DOHH2 (cell line): ENCODE results near the gene KIF5C.

Experiments
- H3F3A ChIP-seq: fragments of 200-600 bp; sonication (generic), shearing (Covaris generic); 2 replicates; pipeline ENCODE4 v1.6.0; 2016; ENCODE audit warnings: antibody characterized with exemption, mild to moderate bottlenecking; ENCODE audit not compliant: control insufficient read depth, insufficient read depth
- H3K27ac ChIP-seq: fragments of 200-600 bp; sonication (generic); 2 replicates; pipeline ENCODE4 v1.5.1; 2014; ENCODE audit warnings: low read depth, mild to moderate bottlenecking, low read length, moderate library complexity
- H3K27me3 ChIP-seq: fragments of 200-600 bp; sonication (generic); 2 replicates; pipeline ENCODE4 v1.6.1; 2014; ENCODE audit warnings: mild to moderate bottlenecking, low read length, mixed read lengths; ENCODE audit not compliant: control insufficient read depth
- H3K36me3 ChIP-seq: fragments of 200-600 bp; sonication (generic); 2 replicates; pipeline ENCODE4 v1.6.1; 2014; ENCODE audit warnings: mild to moderate bottlenecking, low read length, moderate library complexity, mixed read lengths; ENCODE audit not compliant: control insufficient read depth
- H3K4me1 ChIP-seq: fragments of 200-600 bp; sonication (generic); 2 replicates; pipeline ENCODE4 v1.6.1; 2014; ENCODE audit warnings: mild to moderate bottlenecking, low read length, mixed read lengths; ENCODE audit not compliant: control insufficient read depth
- H3K4me2 ChIP-seq: fragments of 200-600 bp; sonication (generic); 2 replicates; pipeline ENCODE4 v1.6.0; 2014; ENCODE audit warnings: mild to moderate bottlenecking, low read length, moderate library complexity
- H3K4me3 ChIP-seq: fragments of 200-600 bp; sonication (generic); 2 replicates; pipeline ENCODE4 v1.5.1; 2014; ENCODE audit warnings: mild to moderate bottlenecking, low read length, mixed read lengths
- H3K79me2 ChIP-seq: fragments of 200-600 bp; sonication (generic); 2 replicates; pipeline ENCODE4 v1.6.1; 2014; ENCODE audit warnings: mild to moderate bottlenecking, low read length, mixed read lengths; ENCODE audit not compliant: control insufficient read depth
- H3K9me2 ChIP-seq: fragments of 200-600 bp; sonication (generic); replicated peaks from 2 replicates; pipeline ENCODE4 v1.6.1; 2014; ENCODE audit warnings: mild to moderate bottlenecking, low read length, mixed read lengths; ENCODE audit not compliant: control insufficient read depth
- H3K9me3 ChIP-seq: fragments of 200-600 bp; sonication (generic); 2 replicates; pipeline ENCODE4 v1.6.1; 2014; ENCODE audit warnings: antibody characterized with exemption, low read length, mixed read lengths; ENCODE audit not compliant: control insufficient read depth, insufficient read depth
- H4K20me1 ChIP-seq: fragments of 200-600 bp; sonication (generic); 2 replicates; pipeline ENCODE4 v1.6.0; 2014; ENCODE audit warnings: low read depth, mild to moderate bottlenecking, antibody characterized with exemption, low read length, moderate library complexity; ENCODE audit not compliant: control insufficient read depth, insufficient read depth
- EZH2phosphoT487 ChIP-seq: fragments of 200-600 bp; sonication (generic); IDR thresholded peaks from 2 replicates; pipeline ENCODE4 v1.6.1; 2017; ENCODE audit warnings: borderline replicate concordance, mild to moderate bottlenecking, antibody characterized with exemption, low read length, moderate library complexity, mixed read lengths
- TF ChIP-seq, protein P1 (sequence below): fragments of 200-600 bp; sonication (generic); IDR thresholded peaks from one replicate; pipeline ENCODE4 v1.5.1; 2014; ENCODE audit warnings: antibody characterized with exemption, mild to moderate bottlenecking, low read depth, low read length; ENCODE audit not compliant: poor library complexity, severe bottlenecking

The KIF5C gene

GRCh38 chr2:148877403-148877740 is 2.3 kb downstream of the KIF5C start:
- H3K9me3 ChIP-seq = peaks cover 3% of the 10 kb centered on the region; the same call in 1 of the 2 replicates
- H3K27ac ChIP-seq = no peak overlapping the region
- no peak overlapping the region for H3K4me3 ChIP-seq
- 0 out of 2 replicates have a peak, but pooled peaks cover 6% of the 10 kb centered on the region for H3K36me3 ChIP-seq
- H3F3A ChIP-seq = 0 out of 2 replicates have a peak, but pooled peaks cover 4% of the 10 kb centered on the region
- TF ChIP-seq EZH2phosphoT487 = no peak
- TF ChIP-seq, protein P1, sequence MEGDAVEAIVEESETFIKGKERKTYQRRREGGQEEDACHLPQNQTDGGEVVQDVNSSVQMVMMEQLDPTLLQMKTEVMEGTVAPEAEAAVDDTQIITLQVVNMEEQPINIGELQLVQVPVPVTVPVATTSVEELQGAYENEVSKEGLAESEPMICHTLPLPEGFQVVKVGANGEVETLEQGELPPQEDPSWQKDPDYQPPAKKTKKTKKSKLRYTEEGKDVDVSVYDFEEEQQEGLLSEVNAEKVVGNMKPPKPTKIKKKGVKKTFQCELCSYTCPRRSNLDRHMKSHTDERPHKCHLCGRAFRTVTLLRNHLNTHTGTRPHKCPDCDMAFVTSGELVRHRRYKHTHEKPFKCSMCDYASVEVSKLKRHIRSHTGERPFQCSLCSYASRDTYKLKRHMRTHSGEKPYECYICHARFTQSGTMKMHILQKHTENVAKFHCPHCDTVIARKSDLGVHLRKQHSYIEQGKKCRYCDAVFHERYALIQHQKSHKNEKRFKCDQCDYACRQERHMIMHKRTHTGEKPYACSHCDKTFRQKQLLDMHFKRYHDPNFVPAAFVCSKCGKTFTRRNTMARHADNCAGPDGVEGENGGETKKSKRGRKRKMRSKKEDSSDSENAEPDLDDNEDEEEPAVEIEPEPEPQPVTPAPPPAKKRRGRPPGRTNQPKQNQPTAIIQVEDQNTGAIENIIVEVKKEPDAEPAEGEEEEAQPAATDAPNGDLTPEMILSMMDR = no peak
- H3K9me2 ChIP-seq = no peaks in the 10 kb centered on the region
- peaks cover 36% of the 10 kb centered on the region for H3K79me2 ChIP-seq
- H3K27me3 ChIP-seq = peaks cover 12% of the 10 kb centered on the region
- H4K20me1 ChIP-seq = 0 out of 2 replicates have a peak, but pooled peaks cover 2% of the 10 kb centered on the region
- peak overlapping the region; percentile 92 for H3K4me2 ChIP-seq
- H3K4me1 ChIP-seq = peaks cover 18% of the 10 kb centered on the region

- Histone ChIP-seq H3K79me2 (peaks cover 36% of the 10 kb centered on the region), H3K4me2 (no peak overlapping the region), H3K27me3 (peaks cover 12% of the 10 kb centered on the region), H3F3A (0 out of 2 replicates have a peak, but pooled peaks cover 4% of the 10 kb centered on the region), H3K4me1 (peaks cover 13% of the 10 kb centered on the region), H4K20me1 (0 out of 2 replicates have a peak, but pooled peaks cover 2% of the 10 kb centered on the region), H3K9me2 (no peaks in the 10 kb centered on the region), H3K27ac (no peak overlapping the region), H3K9me3 (peaks cover 3% of the 10 kb centered on the region; the same call in 1 of the 2 replicates), H3K4me3 (no peak overlapping the region), H3K36me3 (0 out of 2 replicates have a peak, but pooled peaks cover 6% of the 10 kb centered on the region)
- TF ChIP-seq EZH2phosphoT487 = no peak
- TF ChIP-seq, protein P1 = no peak
These were observed 5.6 kb downstream of the KIF5C start for GRCh38 chr2:148880636-148881035.

GRCh38 chr2:148882051-148882450 is 7.0 kb downstream of the KIF5C start:
- H3K36me3 ChIP-seq = 0 out of 2 replicates have a peak, but pooled peaks cover 6% of the 10 kb centered on the region
- H3K9me2 ChIP-seq = no peaks in the 10 kb centered on the region
- H3K4me3 ChIP-seq = no peak overlapping the region
- 0 out of 2 replicates have a peak, but pooled peaks cover 2% of the 10 kb centered on the region for H3F3A ChIP-seq
- TF ChIP-seq EZH2phosphoT487 = no peak
- TF ChIP-seq, protein P1 = no peak
- peaks cover 1% of the 10 kb centered on the region; the same call in 1 of the 2 replicates for H3K27me3 ChIP-seq
- peaks cover 3% of the 10 kb centered on the region; the same call in 1 of the 2 replicates for H3K9me3 ChIP-seq
- H3K27ac ChIP-seq = no peak overlapping the region
- 0 out of 2 replicates have a peak, but pooled peaks cover under 1% of the 10 kb centered on the region for H4K20me1 ChIP-seq
- peaks cover 3% of the 10 kb centered on the region for H3K4me1 ChIP-seq
- H3K4me2 ChIP-seq = no peak overlapping the region
- peaks cover 25% of the 10 kb centered on the region for H3K79me2 ChIP-seq
